ENCODE data around the gene NOTCH1. TPM values are rescaled to one million over a fixed set of nuclear protein-coding genes. Genes with fewer than 3 reads are reported as not detected.

The NOTCH1 gene
- total and polyA plus RNA-seq, 2 of the 4 experiments (the other 2 are of a cell fraction): 1.8 to 6.0 TPM

- Histone ChIP-seq H2BK15ac (ENCODE audit: low read depth, low read length) (no peak overlapping the region), H3K18ac (ENCODE audit: low read depth, low read length) (no peak overlapping the region), H3K14ac (replicated peaks; ENCODE audit: low read depth, low read length) (no peak overlapping the region), H2AFZ (replicated peaks; ENCODE audit: low read length, poor library complexity) (no peak overlapping the region), H2BK5ac (ENCODE audit: low read depth, low read length, poor library complexity, severe bottlenecking) (no peak overlapping the region), H3K79me1 (ENCODE audit: low read depth in 1 of 2, low read length in 2 of 2) (no peaks in the 10 kb centered on the region), H3K4me3 (ENCODE audit: insufficient read depth, low read depth, low read length) (no peak overlapping the region), H3K9me1 (ENCODE audit: insufficient read depth, low read length) (no peaks in the 10 kb centered on the region), H2AK5ac (ENCODE audit: low read depth, low read length) (no peak overlapping the region), H3K23ac (ENCODE audit: low read depth, low read length) (no peak overlapping the region), H3K27me3 (ENCODE audit: control insufficient read depth, insufficient read depth, low read length) (no peaks in the 10 kb centered on the region), H4K20me1 (ENCODE audit: insufficient read depth, low read length) (no peaks in the 10 kb centered on the region), H4K5ac (ENCODE audit: low read depth, low read length) (no peak overlapping the region), H2BK20ac (ENCODE audit: low read depth, low read length) (no peak overlapping the region), H2BK120ac (ENCODE audit: low read depth, low read length) (no peak overlapping the region), H2AK9ac (replicated peaks; ENCODE audit: low read depth, low read length, poor library complexity) (no peak overlapping the region), H3K36me3 (ENCODE audit: control insufficient read depth, insufficient read depth, low read length) (peaks cover 41% of the 10 kb centered on the region), H4K8ac (ENCODE audit: low read depth in 2 of 2, low read length in 2 of 2) (no peak overlapping the region), H3K9me3 (ENCODE audit: control insufficient read depth, insufficient read depth, low read length) (no peaks in the 10 kb centered on the region), H3K27ac (ENCODE audit: insufficient read depth, low read length) (no peak overlapping the region), H3K56ac (ENCODE audit: extremely low read depth, insufficient read depth, low read length) (no peak overlapping the region), H3K4me1 (ENCODE audit: control insufficient read depth, insufficient read depth, low read length) (no peaks in the 10 kb centered on the region), H3K9ac (ENCODE audit: low read depth, low read length) (no peak overlapping the region), H3K4ac (ENCODE audit: low read depth, low read length) (no peak overlapping the region), H3K4me2 (ENCODE audit: low read depth, low read length) (no peak overlapping the region), H4K91ac (ENCODE audit: insufficient read depth, low read depth, low read length) (no peak overlapping the region)
- no TSS peak for BruUV-seq (replicated peaks)
- CTCF ChIA-PET: no interaction called here
- POLR2A ChIA-PET (ENCODE audit: unreplicated experiment): no interaction called here
- no peak for DNase-seq
- dilution Hi-C loops (cut with HindIII; ENCODE audit: low sequenced_read_pairs, unreplicated experiment): no loop called here
- TF ChIP-seq MAFK (IDR thresholded peaks at IDR 0.05; ENCODE audit: low read depth, low read length) (no peak), RFX5 (IDR thresholded peaks at IDR 0.05; ENCODE audit: low read depth, low read length) (no peak), CEBPB (IDR thresholded peaks at IDR 0.05; ENCODE audit: low read depth, low read length) (no peak), RCOR1 (IDR thresholded peaks at IDR 0.05; ENCODE audit: insufficient replicate concordance, low read length) (no peak), CHD1 (IDR thresholded peaks at IDR 0.05; ENCODE audit: low read depth, low read length) (no peak), MXI1 (IDR thresholded peaks at IDR 0.05; ENCODE audit: borderline replicate concordance, low read depth, low read length) (no peak), RAD21 (IDR thresholded peaks at IDR 0.05; ENCODE audit: low read length) (no peak), NFE2L2 (IDR thresholded peaks at IDR 0.05; ENCODE audit: low read depth, low read length) (no peak), SMC3 (IDR thresholded peaks at IDR 0.05; ENCODE audit: low read depth, low read length) (no peak), MAZ (IDR thresholded peaks at IDR 0.05; ENCODE audit: borderline replicate concordance, low read depth, low read length) (no peak), POLR2A (IDR thresholded peaks at IDR 0.05; ENCODE audit: low read depth, low read length) (no peak), BHLHE40 (IDR thresholded peaks at IDR 0.05; ENCODE audit: low read depth, low read length) (no peak), CTCF (conservative IDR thresholded peaks at IDR 0.05; ENCODE audit: low read depth, low read length) (no peak), FOS (IDR thresholded peaks at IDR 0.05; ENCODE audit: low read depth, low read length) (no peak)
- TF ChIP-seq, protein P1, sequence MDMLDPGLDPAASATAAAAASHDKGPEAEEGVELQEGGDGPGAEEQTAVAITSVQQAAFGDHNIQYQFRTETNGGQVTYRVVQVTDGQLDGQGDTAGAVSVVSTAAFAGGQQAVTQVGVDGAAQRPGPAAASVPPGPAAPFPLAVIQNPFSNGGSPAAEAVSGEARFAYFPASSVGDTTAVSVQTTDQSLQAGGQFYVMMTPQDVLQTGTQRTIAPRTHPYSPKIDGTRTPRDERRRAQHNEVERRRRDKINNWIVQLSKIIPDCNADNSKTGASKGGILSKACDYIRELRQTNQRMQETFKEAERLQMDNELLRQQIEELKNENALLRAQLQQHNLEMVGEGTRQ (IDR thresholded peaks at IDR 0.05; ENCODE audit: low read depth, low read length): no peak
- TF ChIP-seq, protein P2, sequence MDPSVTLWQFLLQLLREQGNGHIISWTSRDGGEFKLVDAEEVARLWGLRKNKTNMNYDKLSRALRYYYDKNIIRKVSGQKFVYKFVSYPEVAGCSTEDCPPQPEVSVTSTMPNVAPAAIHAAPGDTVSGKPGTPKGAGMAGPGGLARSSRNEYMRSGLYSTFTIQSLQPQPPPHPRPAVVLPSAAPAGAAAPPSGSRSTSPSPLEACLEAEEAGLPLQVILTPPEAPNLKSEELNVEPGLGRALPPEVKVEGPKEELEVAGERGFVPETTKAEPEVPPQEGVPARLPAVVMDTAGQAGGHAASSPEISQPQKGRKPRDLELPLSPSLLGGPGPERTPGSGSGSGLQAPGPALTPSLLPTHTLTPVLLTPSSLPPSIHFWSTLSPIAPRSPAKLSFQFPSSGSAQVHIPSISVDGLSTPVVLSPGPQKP (IDR thresholded peaks at IDR 0.05; ENCODE audit: borderline replicate concordance, low read depth, low read length): no peak
- in situ Hi-C loops (cut with MboI; ENCODE audit: low sequenced_read_pairs): loop anchor here (5.0 kb wide), 1 partner anchor 138 kb away; no protein-coding TSS in a partner anchor
- intact Hi-C loops (cut with micrococcal nuclease): no loop called here
- peak; percentile 50 for ATAC-seq (ENCODE audit: low read depth)
- 81% methylated on average over 15 of the region's 29 CpGs; no CpG with 5 or more reads in 1 of the 2 experiments for WGBS, 2 experiments (ENCODE audit: extremely low coverage in 2 of 2, insufficient read length in 1 of 2)
Observed at GRCh38 chr9:136494531-136495215, 51.2 kb downstream of the NOTCH1 start.

Measured in IMR-90 (cell line).